AG04450 (cell line): ENCODE measurements around the gene SDC3. TPM values are rescaled to one million over a fixed set of nuclear protein-coding genes. Genes with fewer than 3 reads are reported as not detected.

Experiments used
- CTCF ChIA-PET: fragments of 300-600, 350-600 bp; formaldehyde crosslinking; extraction: SDS; loops from one replicate; lab custom pipeline; 2022; ENCODE audit warnings: antibody characterized with exemption, inconsistent platforms; lab: Charles Lee
- POLR2A ChIA-PET: fragments of 350-600 bp; formaldehyde crosslinking; extraction: SDS; loops from one replicate; lab custom pipeline; 2021; ENCODE audit warnings: antibody characterized with exemption, inconsistent platforms; lab: Yijun Ruan, JAX
- DNase-seq: peaks from one replicate; pipeline ENCODE4 v3.0.0-alpha.2; 2011; ENCODE audit warnings: low read depth, low spot score
- H3K27ac ChIP-seq: one replicate; pipeline ENCODE4 v1.5.1; 2012; ENCODE audit warnings: low read depth, low read length, control low read depth
- H3K27me3 ChIP-seq: one replicate; pipeline ENCODE4 v1.6.0; 2012; ENCODE audit warnings: low read length; ENCODE audit not compliant: control insufficient read depth, insufficient read depth
- H3K4me3 ChIP-seq: 2 replicates; pipeline ENCODE4 v1.5.1; 2011; ENCODE audit warnings: mild to moderate bottlenecking, low read depth, low read length, control low read depth
- H3K9me3 ChIP-seq: 2 replicates; pipeline ENCODE4 v1.5.1; 2012; ENCODE audit warnings: low read length; ENCODE audit not compliant: control insufficient read depth, insufficient read depth
- CTCF ChIP-seq: IDR thresholded peaks from 2 replicates; pipeline ENCODE4 v1.5.1; 2011; ENCODE audit warnings: low read depth, low read length, control low read depth, inconsistent platforms
- polyA plus RNA-seq: library from polyadenylated mRNA; depleted of rRNA; stranded (reverse); fragments of >200 nt; gene quantifications from 2 replicates; pipeline ENCODE4 v1.2.3, GENCODE V29; 2011

The SDC3 gene
- polyA plus RNA-seq, 1 experiment, result 21.7 TPM

GRCh38 chr1:30885570-30886522 lies 22.7 kb downstream of the SDC3 start:
- no peak for TF ChIP-seq CTCF
- Histone ChIP-seq H3K4me3 (no peak overlapping the region), H3K27me3 (no peaks in the 10 kb centered on the region), H3K9me3 (no peaks in the 10 kb centered on the region), H3K27ac (peak overlapping the region; percentile 11)
- ChIA-PET POLR2A (no interaction called here), CTCF (interaction anchor here (1.2 to 1.4 kb wide), 2 partner anchors 9 to 106 kb away, joined by 3 to 5 read pairs; no protein-coding TSS in a partner anchor)
- no peak for DNase-seq

GRCh38 chr1:30884723-30885122 lies 23.8 kb downstream of the SDC3 start:
- no peaks in the 10 kb centered on the region for H3K27me3 ChIP-seq

GRCh38 chr1:30883389-30884172 lies 25.0 kb downstream of the SDC3 start:
- no peak overlapping the region for H3K4me3 ChIP-seq
- DNase-seq, result no peak
- no peaks in the 10 kb centered on the region for H3K27me3 ChIP-seq
- ChIA-PET POLR2A (no interaction called here), CTCF (interaction anchor here (1.3 to 1.5 kb wide), 2 partner anchors 27 to 82 kb away, joined by 5 to 8 read pairs; no protein-coding TSS in a partner anchor)
- no peaks in the 10 kb centered on the region for H3K9me3 ChIP-seq
- no peak for TF ChIP-seq CTCF
- no peak overlapping the region for H3K27ac ChIP-seq

More at GRCh38 chr1:30884723-30885122, 23.8 kb downstream of the SDC3 start:
- ChIA-PET POLR2A (no interaction called here), CTCF (no interaction called here)
- no peak overlapping the region for H3K4me3 ChIP-seq
- no peak overlapping the region for H3K27ac ChIP-seq
- TF ChIP-seq CTCF, result no peak
- no peak for DNase-seq
- H3K9me3 ChIP-seq, result no peaks in the 10 kb centered on the region

- Histone ChIP-seq H3K27ac (no peak overlapping the region), H3K27me3 (no peaks in the 10 kb centered on the region), H3K4me3 (no peak overlapping the region), H3K9me3 (no peaks in the 10 kb centered on the region)
- no peak for DNase-seq
- CTCF ChIA-PET, result interaction anchor here (1.3 to 1.5 kb wide), 2 partner anchors 28 to 81 kb away, joined by 5 to 8 read pairs; no protein-coding TSS in a partner anchor
- POLR2A ChIA-PET, result interaction anchor here (0.5 kb wide), 1 partner anchor 15 kb away, joined by 3 read pairs; no protein-coding TSS in a partner anchor
- no peak for TF ChIP-seq CTCF
Measured at GRCh38 chr1:30882678-30883388, 25.7 kb downstream of the SDC3 start.
